ENCODE results near the gene CROCC2.

CROCC2 gene

DNA sequence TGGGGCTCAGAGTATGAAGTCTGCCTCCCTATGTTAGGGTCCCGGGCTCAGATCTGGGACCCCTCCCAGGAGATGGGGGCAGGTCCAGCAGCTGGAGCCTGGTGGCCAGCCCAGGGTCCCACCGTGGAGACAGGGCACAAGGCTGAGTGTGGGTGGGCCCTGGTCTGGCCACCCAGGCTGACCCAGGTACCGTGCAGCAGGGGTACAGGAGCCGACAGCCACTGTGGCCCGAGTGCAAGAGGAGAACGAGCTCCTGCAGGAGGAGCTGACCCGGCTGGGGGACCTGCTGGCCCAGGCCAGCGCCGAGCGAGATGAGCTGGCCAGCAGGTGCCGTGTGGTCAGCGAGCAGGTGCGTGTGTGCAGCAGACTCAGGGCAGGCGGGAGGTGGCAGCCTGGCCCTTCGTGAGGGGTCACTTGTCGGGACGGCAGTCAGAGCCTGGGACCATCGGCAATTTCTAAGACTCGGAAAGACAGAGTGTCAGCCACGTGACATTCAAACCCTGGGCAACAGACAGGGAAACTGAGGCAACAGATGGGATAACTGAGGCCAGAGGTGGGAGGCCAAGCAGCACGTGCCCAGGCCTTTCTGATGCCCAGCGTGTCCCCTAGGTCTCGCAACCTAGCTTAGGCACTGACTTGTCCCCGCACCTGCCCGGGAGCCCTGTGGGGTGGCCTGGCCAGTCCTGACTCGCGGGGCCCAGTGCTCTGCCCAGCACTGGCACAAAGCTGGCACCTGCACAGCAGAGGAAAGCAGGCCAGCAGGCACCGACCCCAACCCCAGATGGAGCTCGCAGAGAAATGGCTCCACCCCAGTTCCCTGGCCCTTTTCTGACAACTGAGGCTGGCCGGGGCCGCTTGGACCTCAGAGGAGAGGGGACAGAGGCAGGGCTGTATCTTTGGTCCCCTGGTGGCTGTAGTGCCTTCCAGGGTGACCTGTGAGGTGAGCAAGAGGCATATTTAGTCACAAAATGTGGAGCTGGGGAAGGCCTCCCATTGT is 13.9 kb downstream of the CROCC2 start:
- TF ChIP-seq CTCF (conservative IDR thresholded peaks at IDR 0.05) = no peak
- no peak overlapping the region for H3K27ac ChIP-seq

- no peak for TF ChIP-seq CTCF (conservative IDR thresholded peaks at IDR 0.05)
- no peak overlapping the region for H3K27ac ChIP-seq
Measured at GRCh38 chr2:240920783-240921231, 14.7 kb downstream of the CROCC2 start.

GRCh38 chr2:240921311-240921994 is 15.3 kb downstream of the CROCC2 start:
- no peak overlapping the region for H3K27ac ChIP-seq
- no peak for TF ChIP-seq CTCF (conservative IDR thresholded peaks at IDR 0.05)

DNA sequence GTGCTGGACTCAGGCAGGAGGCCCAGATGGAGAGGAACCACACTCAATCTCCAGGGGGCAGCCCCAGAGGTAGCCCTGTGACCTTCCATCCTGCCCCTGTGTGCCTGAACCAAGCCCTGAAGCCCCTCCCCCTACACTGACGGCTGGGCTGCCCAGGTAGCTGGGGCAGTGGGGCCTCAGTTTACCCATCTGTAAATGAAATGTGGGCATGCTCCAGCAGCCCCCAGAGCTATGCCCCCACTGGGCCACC is 15.8 kb downstream of the CROCC2 start:
- no peak overlapping the region for H3K27ac ChIP-seq
- TF ChIP-seq CTCF (conservative IDR thresholded peaks at IDR 0.05) = no peak

DNA sequence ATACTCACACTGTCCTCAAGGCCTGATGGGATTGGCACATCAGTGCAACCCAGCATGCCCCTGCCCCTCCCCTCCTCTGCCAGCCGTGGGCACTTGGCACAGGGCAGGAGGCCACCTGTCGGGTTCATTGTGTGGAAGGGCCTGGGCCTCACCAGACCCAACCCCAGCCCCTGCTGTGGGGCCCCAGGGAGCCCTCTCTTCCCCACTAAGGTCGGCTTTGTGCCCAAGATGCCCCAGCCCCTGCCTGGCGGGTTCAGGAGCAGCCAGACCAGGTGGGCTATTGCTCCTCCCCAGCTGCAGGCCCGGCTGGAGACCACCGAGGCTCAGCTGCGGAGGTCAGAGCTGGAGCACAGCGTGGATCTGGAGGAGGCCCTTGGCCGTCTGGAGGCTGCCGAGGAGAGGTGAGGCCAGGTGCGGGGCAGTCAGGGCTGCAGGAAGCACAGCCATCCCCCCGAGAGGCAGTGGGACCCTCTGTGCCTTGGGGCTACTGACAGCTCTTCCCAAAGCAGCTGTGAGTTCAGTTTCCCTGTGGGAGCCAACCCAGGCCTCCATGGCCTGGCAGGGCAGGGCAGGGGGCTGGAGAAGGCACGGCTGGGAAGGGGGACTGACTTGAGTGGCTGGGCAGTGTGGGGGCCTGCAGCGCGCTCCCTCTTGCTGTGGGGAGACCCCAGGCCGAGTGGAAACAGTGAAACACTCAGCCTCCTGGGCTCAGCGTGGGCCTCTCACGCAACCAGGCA is 16.3 kb downstream of the CROCC2 start:
- TF ChIP-seq CTCF (conservative IDR thresholded peaks at IDR 0.05) = no peak
- H3K27ac ChIP-seq = no peak overlapping the region

- H3K27ac ChIP-seq = no peak overlapping the region
- no peak for TF ChIP-seq CTCF (conservative IDR thresholded peaks at IDR 0.05)
Measured at GRCh38 chr2:240922982-240923537, 16.9 kb downstream of the CROCC2 start.

GRCh38 chr2:240925191-240925567 is 19.0 kb downstream of the CROCC2 start:
- no peak for TF ChIP-seq CTCF (conservative IDR thresholded peaks at IDR 0.05)
- no peak overlapping the region for H3K27ac ChIP-seq
